ENCODE data around the gene NOS3. TPM values are rescaled to one million over a fixed set of nuclear protein-coding genes. Genes with fewer than 3 reads are reported as not detected.

The NOS3 gene
- total and polyA plus RNA-seq, 2 of the 13 experiments (the other 11 are each of a cell fraction or from before 2014, with no cell fraction given): 3.7 to 7.5 TPM

GRCh38 chr7:151028131-151028947, 37.5 kb downstream of the NOS3 start, which contains the start of gene ABCB8 (continued):
- peak; percentile 73 for TF ChIP-seq SIN3B (IDR thresholded peaks at IDR 0.05; ENCODE audit: low read length)
- TF ChIP-seq, protein P1, sequence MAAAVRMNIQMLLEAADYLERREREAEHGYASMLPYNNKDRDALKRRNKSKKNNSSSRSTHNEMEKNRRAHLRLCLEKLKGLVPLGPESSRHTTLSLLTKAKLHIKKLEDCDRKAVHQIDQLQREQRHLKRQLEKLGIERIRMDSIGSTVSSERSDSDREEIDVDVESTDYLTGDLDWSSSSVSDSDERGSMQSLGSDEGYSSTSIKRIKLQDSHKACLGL (CRISPR knock-in tag; IDR thresholded peaks at IDR 0.05): peak; percentile 62; the same call in 1 of the 2 replicates
- peak; percentile 73; the same call in 1 of the 2 replicates for TF ChIP-seq ZMYM2 (CRISPR knock-in tag; IDR thresholded peaks at IDR 0.05)
- TF ChIP-seq, protein P2, sequence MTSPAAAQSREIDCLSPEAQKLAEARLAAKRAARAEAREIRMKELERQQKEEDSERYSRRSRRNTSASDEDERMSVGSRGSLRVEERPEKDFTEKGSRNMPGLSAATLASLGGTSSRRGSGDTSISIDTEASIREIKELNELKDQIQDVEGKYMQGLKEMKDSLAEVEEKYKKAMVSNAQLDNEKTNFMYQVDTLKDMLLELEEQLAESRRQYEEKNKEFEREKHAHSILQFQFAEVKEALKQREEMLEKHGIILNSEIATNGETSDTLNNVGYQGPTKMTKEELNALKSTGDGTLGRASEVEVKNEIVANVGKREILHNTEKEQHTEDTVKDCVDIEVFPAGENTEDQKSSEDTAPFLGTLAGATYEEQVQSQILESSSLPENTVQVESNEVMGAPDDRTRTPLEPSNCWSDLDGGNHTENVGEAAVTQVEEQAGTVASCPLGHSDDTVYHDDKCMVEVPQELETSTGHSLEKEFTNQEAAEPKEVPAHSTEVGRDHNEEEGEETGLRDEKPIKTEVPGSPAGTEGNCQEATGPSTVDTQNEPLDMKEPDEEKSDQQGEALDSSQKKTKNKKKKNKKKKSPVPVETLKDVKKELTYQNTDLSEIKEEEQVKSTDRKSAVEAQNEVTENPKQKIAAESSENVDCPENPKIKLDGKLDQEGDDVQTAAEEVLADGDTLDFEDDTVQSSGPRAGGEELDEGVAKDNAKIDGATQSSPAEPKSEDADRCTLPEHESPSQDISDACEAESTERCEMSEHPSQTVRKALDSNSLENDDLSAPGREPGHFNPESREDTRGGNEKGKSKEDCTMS (CRISPR knock-in tag; conservative IDR thresholded peaks at IDR 0.05): no peak
- TF ChIP-seq ELF3 (CRISPR knock-in tag; IDR thresholded peaks at IDR 0.05): peak; percentile 74; the same call in 1 of the 2 replicates
- no peak for TF ChIP-seq TMF1 (CRISPR knock-in tag; IDR thresholded peaks at IDR 0.05; ENCODE audit: low read depth)
- peak; percentile 98 for TF ChIP-seq GATAD1 (CRISPR knock-in tag; IDR thresholded peaks at IDR 0.05)
- TF ChIP-seq WIZ (CRISPR knock-in tag; IDR thresholded peaks at IDR 0.05): no peak
- TF ChIP-seq HMG20B (CRISPR knock-in tag; conservative IDR thresholded peaks at IDR 0.05): no peak
- TF ChIP-seq SIN3A (IDR thresholded peaks at IDR 0.05; ENCODE audit: borderline replicate concordance, low read depth, low read length): peak; percentile 69; the same call in 1 of the 2 replicates
- no peak for TF ChIP-seq SP140L (CRISPR knock-in tag; IDR thresholded peaks at IDR 0.05; ENCODE audit: borderline replicate concordance)
- no peak for TF ChIP-seq ZNF280D (CRISPR knock-in tag; IDR thresholded peaks at IDR 0.05)
- peak; percentile 96 for TF ChIP-seq ZFY (CRISPR knock-in tag; IDR thresholded peaks at IDR 0.05)
- peak; percentile 88 for TF ChIP-seq KAT8 (CRISPR knock-in tag; IDR thresholded peaks at IDR 0.05)
- TF ChIP-seq, protein P3, sequence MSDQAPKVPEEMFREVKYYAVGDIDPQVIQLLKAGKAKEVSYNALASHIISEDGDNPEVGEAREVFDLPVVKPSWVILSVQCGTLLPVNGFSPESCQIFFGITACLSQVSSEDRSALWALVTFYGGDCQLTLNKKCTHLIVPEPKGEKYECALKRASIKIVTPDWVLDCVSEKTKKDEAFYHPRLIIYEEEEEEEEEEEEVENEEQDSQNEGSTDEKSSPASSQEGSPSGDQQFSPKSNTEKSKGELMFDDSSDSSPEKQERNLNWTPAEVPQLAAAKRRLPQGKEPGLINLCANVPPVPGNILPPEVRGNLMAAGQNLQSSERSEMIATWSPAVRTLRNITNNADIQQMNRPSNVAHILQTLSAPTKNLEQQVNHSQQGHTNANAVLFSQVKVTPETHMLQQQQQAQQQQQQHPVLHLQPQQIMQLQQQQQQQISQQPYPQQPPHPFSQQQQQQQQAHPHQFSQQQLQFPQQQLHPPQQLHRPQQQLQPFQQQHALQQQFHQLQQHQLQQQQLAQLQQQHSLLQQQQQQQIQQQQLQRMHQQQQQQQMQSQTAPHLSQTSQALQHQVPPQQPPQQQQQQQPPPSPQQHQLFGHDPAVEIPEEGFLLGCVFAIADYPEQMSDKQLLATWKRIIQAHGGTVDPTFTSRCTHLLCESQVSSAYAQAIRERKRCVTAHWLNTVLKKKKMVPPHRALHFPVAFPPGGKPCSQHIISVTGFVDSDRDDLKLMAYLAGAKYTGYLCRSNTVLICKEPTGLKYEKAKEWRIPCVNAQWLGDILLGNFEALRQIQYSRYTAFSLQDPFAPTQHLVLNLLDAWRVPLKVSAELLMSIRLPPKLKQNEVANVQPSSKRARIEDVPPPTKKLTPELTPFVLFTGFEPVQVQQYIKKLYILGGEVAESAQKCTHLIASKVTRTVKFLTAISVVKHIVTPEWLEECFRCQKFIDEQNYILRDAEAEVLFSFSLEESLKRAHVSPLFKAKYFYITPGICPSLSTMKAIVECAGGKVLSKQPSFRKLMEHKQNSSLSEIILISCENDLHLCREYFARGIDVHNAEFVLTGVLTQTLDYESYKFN (CRISPR knock-in tag; conservative IDR thresholded peaks at IDR 0.05): peak; percentile 25; the same call in 1 of the 2 replicates
- TF ChIP-seq RBAK (CRISPR knock-in tag; IDR thresholded peaks at IDR 0.05): no peak
- TF ChIP-seq, protein P4, sequence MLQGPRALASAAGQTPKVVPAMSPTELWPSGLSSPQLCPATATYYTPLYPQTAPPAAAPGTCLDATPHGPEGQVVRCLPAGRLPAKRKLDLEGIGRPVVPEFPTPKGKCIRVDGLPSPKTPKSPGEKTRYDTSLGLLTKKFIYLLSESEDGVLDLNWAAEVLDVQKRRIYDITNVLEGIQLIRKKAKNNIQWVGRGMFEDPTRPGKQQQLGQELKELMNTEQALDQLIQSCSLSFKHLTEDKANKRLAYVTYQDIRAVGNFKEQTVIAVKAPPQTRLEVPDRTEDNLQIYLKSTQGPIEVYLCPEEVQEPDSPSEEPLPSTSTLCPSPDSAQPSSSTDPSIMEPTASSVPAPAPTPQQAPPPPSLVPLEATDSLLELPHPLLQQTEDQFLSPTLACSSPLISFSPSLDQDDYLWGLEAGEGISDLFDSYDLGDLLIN (CRISPR knock-in tag; IDR thresholded peaks at IDR 0.05; ENCODE audit: borderline replicate concordance): no peak
- TF ChIP-seq ZFP90 (CRISPR knock-in tag; IDR thresholded peaks at IDR 0.05; ENCODE audit: borderline replicate concordance): no peak
